SU-DHL-6 (cell line): ENCODE measurements around the gene RXRG.

ENCODE experiments used
- H2AFZ ChIP-seq: fragments of 200-600 bp; sonication (generic); 2 replicates; pipeline ENCODE4 v1.6.1; 2014; ENCODE audit warnings: low read depth, mild to moderate bottlenecking, moderate library complexity, mixed read lengths, antibody characterized with exemption, low read length; ENCODE audit not compliant: severe bottlenecking
- H3F3A ChIP-seq: fragments of 200-600 bp; shearing (Covaris generic); 2 replicates; pipeline ENCODE4 v1.6.0; 2016; ENCODE audit warnings: antibody characterized with exemption, mild to moderate bottlenecking; ENCODE audit not compliant: insufficient read depth
- H3K27ac ChIP-seq: fragments of 200-600 bp; sonication (generic); 2 replicates; pipeline ENCODE4 v1.5.1; 2016; ENCODE audit warnings: low read depth, mild to moderate bottlenecking, low read length, moderate library complexity, mixed read lengths
- H3K27me3 ChIP-seq: fragments of 200-600 bp; sonication (generic), shearing (Covaris generic); 2 replicates; pipeline ENCODE4 v1.6.0; 2014; ENCODE audit warnings: mild to moderate bottlenecking, low read length
- H3K36me3 ChIP-seq: fragments of 200-600 bp; sonication (generic); 2 replicates; pipeline ENCODE4 v1.6.1; 2014; ENCODE audit warnings: mild to moderate bottlenecking, low read length, mixed read lengths
- H3K4me2 ChIP-seq: fragments of 300-600, 200-600 bp; shearing (Covaris generic), sonication (generic); 2 replicates; pipeline ENCODE4 v1.6.0; 2014; ENCODE audit warnings: low read length, low read depth, mild to moderate bottlenecking; ENCODE audit not compliant: poor library complexity, severe bottlenecking
- H3K4me3 ChIP-seq: fragments of 200-600 bp; sonication (generic); 2 replicates; pipeline ENCODE4 v1.5.1; 2014; ENCODE audit warnings: antibody characterized with exemption, low read length, mild to moderate bottlenecking, mixed read lengths; ENCODE audit not compliant: insufficient read depth, poor library complexity, severe bottlenecking
- H3K79me2 ChIP-seq: fragments of 200-600 bp; sonication (generic); 2 replicates; pipeline ENCODE4 v1.6.1; 2014; ENCODE audit warnings: mild to moderate bottlenecking, low read length, moderate library complexity; ENCODE audit not compliant: insufficient read depth
- H3K9ac ChIP-seq: fragments of 200-600 bp; sonication (generic); 2 replicates; pipeline ENCODE4 v1.7.0; 2014; ENCODE audit warnings: mild to moderate bottlenecking, low read length
- H3K9me2 ChIP-seq: fragments of 200-600 bp; sonication (generic); replicated peaks from 2 replicates; pipeline ENCODE4 v1.6.1; 2014; ENCODE audit warnings: low read length; ENCODE audit not compliant: insufficient read depth
- H3K9me3 ChIP-seq: fragments of 200-600 bp; sonication (generic); 2 replicates; pipeline ENCODE4 v1.6.1; 2014; ENCODE audit warnings: low read length, mixed read lengths; ENCODE audit not compliant: insufficient read depth
- H4K20me1 ChIP-seq: fragments of 200-600 bp; sonication (generic); 2 replicates; pipeline ENCODE4 v1.6.1; 2014; ENCODE audit warnings: low read depth, mild to moderate bottlenecking, antibody characterized with exemption, low read length, moderate library complexity, mixed read lengths
- EZH2phosphoT487 ChIP-seq: fragments of 200-600 bp; sonication (generic), shearing (Covaris generic); conservative IDR thresholded peaks from 2 replicates; pipeline ENCODE4 v1.6.1; 2018; ENCODE audit warnings: mild to moderate bottlenecking, antibody characterized with exemption, low read length, moderate library complexity, mixed read lengths
- TF ChIP-seq, protein P1 (sequence below): fragments of 200-600 bp; sonication (generic); IDR thresholded peaks from one replicate; pipeline ENCODE4 v1.5.1; 2017; ENCODE audit warnings: antibody characterized with exemption, mild to moderate bottlenecking, low read length, moderate library complexity; ENCODE audit not compliant: insufficient read depth, poor library complexity, severe bottlenecking

The RXRG gene

DNA sequence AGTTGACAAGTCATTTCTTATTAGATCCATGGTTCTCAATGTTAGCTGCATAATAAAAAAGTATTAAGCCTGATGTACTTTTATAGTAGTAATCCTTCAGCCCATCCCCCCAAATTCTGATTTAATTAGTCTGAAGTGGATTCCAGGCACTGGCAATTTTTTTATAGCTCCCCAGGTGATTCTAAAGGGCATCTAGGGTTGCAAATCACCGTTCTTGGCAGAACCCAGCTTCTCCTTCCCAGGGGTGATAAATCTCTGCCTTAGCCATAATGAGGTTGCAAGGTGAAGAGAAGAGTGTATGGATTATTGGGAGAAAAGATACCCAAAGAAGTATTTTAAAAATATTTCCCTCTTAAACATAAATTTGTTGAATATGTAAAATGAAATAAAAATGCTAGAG, 43.0 kb upstream of the RXRG start:
- Histone ChIP-seq H3K4me3 (no peak overlapping the region), H4K20me1 (no peaks in the 10 kb centered on the region), H3K4me2 (no peak overlapping the region), H3K9me3 (no peaks in the 10 kb centered on the region), H3K79me2 (no peaks in the 10 kb centered on the region), H3K27me3 (no peaks in the 10 kb centered on the region), H3K9ac (no peak overlapping the region), H3F3A (no peaks in the 10 kb centered on the region), H2AFZ (no peak overlapping the region), H3K27ac (no peak overlapping the region), H3K36me3 (no peaks in the 10 kb centered on the region), H3K9me2 (no peaks in the 10 kb centered on the region)
- no peak for TF ChIP-seq EZH2phosphoT487
- TF ChIP-seq, protein P1, sequence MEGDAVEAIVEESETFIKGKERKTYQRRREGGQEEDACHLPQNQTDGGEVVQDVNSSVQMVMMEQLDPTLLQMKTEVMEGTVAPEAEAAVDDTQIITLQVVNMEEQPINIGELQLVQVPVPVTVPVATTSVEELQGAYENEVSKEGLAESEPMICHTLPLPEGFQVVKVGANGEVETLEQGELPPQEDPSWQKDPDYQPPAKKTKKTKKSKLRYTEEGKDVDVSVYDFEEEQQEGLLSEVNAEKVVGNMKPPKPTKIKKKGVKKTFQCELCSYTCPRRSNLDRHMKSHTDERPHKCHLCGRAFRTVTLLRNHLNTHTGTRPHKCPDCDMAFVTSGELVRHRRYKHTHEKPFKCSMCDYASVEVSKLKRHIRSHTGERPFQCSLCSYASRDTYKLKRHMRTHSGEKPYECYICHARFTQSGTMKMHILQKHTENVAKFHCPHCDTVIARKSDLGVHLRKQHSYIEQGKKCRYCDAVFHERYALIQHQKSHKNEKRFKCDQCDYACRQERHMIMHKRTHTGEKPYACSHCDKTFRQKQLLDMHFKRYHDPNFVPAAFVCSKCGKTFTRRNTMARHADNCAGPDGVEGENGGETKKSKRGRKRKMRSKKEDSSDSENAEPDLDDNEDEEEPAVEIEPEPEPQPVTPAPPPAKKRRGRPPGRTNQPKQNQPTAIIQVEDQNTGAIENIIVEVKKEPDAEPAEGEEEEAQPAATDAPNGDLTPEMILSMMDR = no peak

DNA sequence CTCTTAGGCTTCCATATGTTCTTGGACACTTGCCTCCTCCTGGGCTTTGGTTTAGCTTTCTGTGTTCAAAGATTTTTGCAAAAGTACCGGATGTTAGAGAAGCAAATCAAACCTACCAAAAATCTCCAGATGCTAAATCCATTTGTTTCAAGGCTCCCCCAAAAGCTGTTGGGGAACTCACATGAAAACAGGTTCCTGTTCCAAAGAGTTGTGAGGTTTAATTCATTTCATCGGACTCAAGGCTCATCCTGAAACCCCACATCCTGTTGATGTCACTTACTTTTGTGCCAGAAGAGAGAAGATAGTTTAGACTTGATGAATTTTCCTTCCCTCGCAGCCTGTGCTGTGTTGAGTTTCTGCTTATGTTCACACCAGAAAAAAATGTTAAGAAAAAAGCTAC, 41.7 kb upstream of the RXRG start:
- Histone ChIP-seq H3F3A (no peaks in the 10 kb centered on the region), H3K9ac (no peak overlapping the region), H3K27ac (no peak overlapping the region), H3K4me2 (no peak overlapping the region), H3K27me3 (no peaks in the 10 kb centered on the region), H3K9me2 (no peaks in the 10 kb centered on the region), H3K36me3 (no peaks in the 10 kb centered on the region), H3K79me2 (no peaks in the 10 kb centered on the region), H3K4me3 (no peak overlapping the region), H2AFZ (no peak overlapping the region), H3K9me3 (no peaks in the 10 kb centered on the region), H4K20me1 (no peaks in the 10 kb centered on the region)
- TF ChIP-seq, protein P1 = no peak
- TF ChIP-seq EZH2phosphoT487 = no peak

DNA sequence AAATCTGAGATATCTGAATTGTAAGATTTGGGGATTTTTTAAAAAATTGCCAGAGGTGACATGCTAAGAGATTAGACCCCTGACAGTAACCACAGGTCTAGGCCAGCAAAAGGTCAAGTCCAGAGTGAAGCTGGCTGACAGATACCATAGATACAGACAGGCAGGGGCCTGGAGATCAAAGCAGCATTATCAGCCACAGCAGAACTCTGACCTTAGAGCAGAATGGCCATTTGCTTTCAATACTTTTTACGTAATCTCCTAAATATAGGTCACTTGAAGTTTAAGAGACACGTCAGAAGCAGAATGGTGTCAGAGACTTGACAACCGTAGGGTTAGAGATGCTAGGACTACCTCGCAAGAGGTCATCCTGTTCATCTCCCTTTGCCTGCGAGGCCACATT, 40.8 kb upstream of the RXRG start:
- H3K9me2 ChIP-seq = no peaks in the 10 kb centered on the region
- H4K20me1 ChIP-seq = no peaks in the 10 kb centered on the region
- H3K79me2 ChIP-seq = no peaks in the 10 kb centered on the region
- H2AFZ ChIP-seq = no peak overlapping the region
- TF ChIP-seq, protein P1 = no peak
- TF ChIP-seq EZH2phosphoT487 = no peak
- no peak overlapping the region for H3K4me3 ChIP-seq
- H3K36me3 ChIP-seq = no peaks in the 10 kb centered on the region
- no peak overlapping the region for H3K9ac ChIP-seq
- H3K27ac ChIP-seq = no peak overlapping the region
- no peaks in the 10 kb centered on the region for H3K9me3 ChIP-seq
- H3K27me3 ChIP-seq = no peaks in the 10 kb centered on the region
- H3K4me2 ChIP-seq = no peak overlapping the region
- no peaks in the 10 kb centered on the region for H3F3A ChIP-seq
